CD4-positive, alpha-beta T cell treated with Interleukin-15 for 1 hour (primary cell): Measurements from ENCODE around the gene PIN4.
A peak's percentile ranks its signal among the peaks of the same experiment; 100 is the strongest.
"Not testable (repeated sequence)": the region's sequence is repeated elsewhere in the genome, so short reads cannot be mapped to it uniquely, and the experiment has no call there.

Source experiments
- DNase-seq: peaks from one replicate; pipeline ENCODE4 v3.0.0-alpha.2; 2020

The PIN4 gene

DNA sequence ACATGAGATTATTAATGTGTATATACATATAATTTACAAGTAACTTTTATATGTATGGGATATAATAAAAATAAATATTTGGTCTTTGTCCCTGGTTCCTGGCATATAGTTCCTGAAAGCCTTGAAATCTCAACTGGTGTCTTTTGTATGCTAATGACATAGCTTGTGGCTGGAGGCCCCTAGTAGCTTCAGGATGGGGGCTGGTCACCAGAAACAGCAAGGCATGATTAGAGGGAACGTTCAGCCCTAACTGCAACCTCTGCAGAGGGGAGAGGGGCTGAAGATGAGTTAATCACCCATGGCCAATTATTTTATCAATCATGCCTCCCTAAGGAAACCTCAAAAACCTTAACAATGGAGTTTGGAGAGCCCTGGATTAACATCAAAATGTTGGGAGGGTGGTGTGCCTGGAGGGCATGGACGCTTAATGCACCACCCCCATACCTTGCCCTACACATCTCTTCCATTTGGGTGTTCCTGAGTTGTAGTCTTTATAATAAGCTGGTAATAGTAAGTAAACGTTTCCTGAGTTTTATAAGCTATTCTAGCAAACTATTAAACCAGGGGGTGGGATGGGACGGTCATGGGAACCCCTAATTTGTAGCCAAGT is 21.3 kb downstream of the PIN4 start:
- DNase-seq: no peak

DNA sequence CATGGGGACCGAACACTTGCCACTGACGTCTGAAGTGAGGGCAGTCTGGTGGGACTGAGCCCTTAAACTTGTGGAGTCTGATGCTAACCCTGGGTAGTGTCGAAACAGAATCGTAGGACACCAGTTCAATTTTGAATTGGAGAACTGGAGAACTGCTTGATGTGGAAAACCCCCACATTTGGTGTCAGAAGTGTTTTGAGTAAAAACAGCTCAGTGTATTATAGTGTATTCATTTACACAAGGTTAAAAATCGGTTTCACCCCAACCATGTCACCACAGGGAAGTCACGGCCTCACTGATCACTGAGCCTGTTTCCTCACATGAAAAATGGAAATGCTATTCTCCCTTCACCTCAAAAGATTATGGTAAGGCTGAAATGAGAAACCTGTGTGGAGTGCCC is 21.9 kb downstream of the PIN4 start:
- DNase-seq: no peak

DNA sequence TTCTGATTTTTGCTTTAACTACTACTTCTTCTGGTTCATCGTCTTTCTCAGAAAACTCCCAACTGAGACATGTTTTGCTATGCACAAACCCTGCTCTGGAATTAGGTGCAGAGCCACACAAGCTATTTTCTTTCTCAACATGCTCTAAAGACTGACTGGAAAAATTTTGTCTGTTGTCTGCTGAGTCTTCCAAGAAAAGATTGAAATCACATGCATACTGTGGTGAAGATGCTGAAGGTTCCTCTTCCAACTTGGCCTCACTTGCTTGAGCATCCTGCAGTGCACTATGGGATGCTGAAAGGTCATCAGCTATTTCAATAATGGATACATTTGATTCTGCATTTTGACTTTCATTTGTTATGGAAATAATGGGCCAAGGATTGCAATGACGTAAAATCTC is 24.1 kb downstream of the PIN4 start:
- DNase-seq: no peak

DNA sequence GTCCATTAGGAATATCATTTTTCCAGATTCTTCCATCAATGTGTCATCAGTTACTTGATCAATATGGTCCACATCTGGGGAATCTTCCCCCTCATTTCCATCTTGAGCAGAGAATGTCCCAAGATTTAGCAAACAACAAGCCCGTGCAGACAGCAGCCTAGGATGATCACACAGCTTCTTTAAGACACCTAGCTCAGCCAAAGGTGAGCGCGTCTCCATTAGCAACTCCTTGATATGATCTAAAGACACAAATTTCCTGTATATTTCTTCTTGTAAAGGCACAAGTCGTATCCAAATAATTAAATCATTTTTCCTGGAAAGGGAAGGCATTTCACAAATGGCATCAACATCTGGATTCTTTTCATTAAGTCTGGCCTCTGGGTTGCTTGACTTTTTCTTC is 25.8 kb downstream of the PIN4 start:
- no peak for DNase-seq

DNA sequence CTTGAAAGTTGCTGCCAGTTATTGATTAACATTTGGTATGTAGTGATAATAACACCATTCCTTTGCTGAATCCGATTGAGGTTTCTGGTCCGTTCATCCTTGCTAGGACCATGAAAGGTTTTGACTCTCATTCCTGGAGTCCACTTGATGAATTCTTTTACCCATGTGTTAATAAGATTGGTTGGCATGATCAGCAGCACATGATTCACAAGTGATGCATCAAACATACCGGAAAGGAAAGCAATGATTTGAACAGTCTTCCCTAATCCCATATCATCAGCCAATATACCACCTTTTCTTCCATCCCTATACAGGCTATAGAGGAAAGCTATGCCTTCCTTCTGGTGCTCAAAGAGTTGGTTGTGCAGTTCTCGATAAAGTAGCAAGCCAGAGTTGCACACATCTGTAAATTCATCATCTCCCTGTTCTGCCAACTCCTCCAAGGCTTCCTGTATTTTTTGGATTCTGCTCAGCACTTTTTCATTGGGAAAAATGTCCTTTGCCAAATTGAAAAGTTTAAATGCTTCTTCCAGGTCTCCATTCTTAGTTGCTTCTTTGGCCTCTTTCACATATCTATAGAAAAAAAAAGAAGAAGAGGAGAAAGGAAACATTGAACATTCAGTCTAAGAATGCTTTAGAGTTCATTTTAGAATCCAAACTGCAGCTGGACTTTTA is 26.7 kb downstream of the PIN4 start:
- DNase-seq: no peak

DNA sequence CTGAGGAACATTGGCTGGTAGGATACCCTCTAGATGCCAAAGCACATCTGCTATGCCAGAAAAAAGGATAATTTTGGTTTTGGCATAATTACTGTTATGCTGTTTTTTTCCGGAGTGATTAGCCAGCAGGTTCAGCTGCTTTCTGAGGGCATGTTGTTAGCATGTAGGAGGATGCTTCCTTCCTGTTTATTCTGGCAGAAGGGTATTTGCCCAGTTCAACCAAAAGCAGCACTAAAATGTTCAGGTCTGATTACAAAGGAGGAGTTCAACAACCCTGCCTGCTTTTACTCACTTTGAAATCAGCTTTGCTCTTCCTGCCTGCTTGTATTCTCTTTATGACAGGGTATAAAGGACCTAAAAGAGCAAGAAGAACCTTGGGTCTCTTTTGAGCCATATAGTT is 35.4 kb downstream of the PIN4 start:
- no peak for DNase-seq

DNA sequence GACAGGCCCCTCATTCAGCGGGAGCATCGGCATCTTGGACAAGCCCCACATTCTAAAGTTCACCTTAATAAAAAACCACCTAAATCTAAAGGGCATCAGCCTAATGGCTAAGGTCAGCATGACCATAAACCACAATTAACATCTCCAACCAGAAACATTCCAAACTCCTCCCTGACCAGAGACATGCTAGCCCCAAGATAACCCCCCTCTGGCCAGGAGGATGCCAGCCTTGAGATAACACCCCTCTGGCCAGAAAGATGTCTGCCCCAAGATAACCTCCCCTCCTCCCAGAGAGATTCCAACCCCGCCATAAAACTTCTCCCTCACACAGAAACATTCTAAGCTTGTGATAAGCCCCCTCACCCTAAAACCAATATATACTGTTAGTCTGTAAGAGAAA is 38.8 kb downstream of the PIN4 start:
- DNase-seq: not testable (repeated sequence)

DNA sequence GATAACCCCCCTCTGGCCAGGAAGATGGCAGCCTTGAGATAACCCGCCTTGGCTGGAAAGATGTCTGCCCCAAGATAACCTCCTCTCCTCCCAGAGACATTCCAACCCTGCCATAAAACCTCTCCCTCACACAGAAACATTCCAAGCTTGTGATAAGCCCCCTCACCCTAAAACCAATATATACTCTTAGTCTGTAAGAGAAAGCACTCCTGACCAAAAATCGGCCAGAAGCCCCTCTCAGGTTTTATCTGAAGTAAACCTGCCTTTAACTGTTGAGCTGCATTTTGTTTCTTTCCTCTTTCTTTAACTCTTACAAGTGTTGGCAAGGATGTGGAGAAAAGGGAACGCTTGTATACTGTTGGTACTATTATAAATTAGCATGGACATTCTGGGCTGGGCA is 48.7 kb downstream of the PIN4 start:
- DNase-seq: no peak

DNA sequence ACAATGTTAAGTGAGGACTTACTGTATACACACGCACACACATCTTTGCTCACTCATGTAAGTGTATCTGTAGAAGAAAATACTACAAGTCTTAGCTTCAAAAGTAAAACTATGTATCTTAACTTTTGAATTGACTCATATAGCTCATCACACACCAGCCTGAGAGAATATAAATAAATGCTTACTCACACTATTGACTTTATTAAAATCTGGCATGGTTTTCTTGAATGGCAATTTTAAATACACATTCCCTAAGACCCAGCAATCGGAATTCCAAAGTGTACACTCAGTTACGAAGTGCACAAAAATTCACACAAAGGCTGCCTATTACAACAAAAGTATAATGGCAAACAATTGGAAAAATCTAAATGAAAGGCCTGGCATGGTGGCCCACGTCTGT is 55.3 kb downstream of the PIN4 start:
- DNase-seq: no peak

DNA sequence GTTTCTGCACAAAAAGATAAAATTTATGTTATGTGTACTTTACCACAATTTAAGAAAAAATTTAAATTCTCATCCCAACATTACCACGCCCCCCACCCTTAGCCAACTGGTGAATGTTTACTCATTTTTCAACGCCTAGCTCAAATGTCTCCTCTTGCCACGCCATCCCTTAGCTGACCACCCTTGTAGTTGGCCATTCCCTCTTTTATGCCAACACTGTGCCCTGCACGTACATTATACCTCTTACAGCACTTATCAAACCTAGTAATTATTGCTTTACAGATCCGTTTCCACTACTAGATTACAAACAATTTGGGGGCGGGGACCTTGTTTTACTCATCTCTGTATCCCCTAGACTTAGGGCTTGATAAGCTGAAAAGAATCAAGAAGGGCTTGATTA is 56.6 kb downstream of the PIN4 start:
- DNase-seq: no peak

DNA sequence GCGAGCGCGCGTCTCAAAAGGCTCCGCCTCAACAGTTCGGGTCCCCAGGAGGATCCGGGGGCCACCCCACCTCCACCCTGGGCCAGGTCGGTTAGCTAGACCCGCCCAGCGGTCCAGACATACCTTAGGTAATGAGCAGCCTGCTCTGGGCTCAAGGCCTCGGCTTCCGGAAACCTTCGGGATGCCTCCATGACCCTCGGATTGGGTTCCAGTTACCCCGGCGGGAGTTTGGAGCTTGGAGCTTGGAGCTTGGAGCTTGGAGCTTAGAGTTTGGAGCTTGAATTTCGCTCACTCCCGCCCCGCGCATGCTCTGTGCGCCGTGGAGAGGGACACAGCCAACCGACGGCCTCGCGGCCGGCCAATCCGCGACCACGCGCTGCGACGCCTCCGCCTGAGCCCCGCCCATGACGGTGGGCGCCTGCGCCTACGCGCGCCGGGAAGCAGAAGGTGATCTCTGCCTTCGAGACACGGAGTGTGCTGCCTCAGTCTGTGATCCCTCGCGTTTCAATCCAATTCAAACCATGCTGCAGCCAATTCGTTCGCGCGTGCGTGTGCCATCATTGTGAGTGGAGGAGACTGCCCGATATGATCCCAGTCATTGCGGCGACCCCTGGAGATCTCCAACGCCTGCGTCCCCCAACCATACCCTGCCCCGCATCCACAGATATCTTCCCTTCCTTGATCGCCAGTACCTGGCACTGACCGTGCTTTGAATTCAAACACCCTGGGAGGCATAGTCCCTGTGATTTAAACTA is 57.3 kb downstream of the PIN4 start, which contains the start of gene ERCC6L:
Gene ERCC6L, minus strand, starts transcription at position 307 of the 755 bp plus-strand sequence. Its CDS starts 116 bp downstream, at position 191.
- DNase-seq: peak; percentile 90

DNA sequence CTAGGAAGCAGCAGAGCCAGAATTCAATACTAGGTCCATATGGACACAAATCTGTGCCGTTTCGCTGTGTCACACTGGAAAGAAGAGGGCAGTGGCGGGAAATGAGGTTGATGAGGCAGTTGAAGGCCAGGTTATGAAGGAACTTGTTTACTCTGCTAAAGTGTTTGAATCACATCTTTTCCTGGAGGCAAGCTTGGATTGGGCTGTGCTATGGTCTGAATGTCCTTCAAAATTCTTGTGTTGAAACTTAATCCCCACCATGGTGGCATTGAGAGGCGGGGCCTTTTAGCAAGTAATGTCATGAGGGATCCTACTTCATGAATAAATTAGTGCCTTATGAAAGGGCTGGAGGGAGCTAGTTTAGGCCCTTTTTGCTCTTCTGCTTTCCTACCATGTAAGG is 59.4 kb downstream of the PIN4 start:
- DNase-seq: no peak

DNA sequence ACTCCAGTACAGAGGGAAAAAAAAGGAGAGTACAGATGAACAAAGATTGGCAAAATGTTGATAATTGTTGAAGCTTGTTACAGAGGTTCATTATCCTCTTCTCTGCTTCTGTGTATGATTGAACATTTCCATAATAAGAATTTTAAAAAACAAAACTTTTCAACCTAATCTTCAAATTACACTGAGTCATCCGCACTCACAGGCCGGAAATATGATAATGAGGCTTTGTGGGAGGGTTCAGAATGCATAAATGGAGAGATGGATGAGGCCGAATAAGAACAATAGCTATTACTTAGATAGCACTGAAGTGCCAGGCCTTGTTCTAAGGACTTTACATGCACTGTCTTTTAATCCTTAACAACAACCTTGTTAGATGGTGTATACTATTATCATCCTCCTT is 61.9 kb downstream of the PIN4 start:
- DNase-seq: no peak

DNA sequence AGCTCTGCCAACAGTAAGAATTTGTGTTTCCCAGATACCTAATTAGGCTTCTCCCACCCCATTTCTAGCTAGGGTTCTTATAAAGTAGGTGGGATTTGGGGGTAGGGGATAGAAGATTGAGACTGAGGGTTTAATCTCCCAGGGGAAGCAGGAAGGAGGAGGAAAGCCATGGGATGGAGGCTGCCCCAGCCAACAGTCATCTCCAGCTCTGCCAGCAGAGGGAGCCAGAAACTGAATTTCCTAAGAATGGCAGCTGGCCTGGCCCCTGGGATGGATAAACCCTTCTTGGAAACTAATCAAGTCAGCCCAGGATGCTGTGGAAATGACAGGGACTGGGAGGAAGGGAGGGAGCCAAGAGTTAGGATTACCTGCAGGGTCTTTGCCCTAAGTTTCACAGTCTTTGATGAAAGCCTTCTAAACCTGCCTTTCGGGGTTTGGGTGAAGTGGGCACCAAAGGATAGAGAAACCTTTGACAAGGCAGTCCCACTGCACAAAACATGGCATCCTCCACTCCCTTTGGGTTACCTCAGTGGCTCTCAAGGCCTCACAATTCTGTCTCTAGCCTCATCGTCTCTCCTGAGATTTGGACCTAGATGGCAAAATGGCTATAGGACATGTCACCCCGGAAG is 64.0 kb downstream of the PIN4 start:
- no peak for DNase-seq

DNA sequence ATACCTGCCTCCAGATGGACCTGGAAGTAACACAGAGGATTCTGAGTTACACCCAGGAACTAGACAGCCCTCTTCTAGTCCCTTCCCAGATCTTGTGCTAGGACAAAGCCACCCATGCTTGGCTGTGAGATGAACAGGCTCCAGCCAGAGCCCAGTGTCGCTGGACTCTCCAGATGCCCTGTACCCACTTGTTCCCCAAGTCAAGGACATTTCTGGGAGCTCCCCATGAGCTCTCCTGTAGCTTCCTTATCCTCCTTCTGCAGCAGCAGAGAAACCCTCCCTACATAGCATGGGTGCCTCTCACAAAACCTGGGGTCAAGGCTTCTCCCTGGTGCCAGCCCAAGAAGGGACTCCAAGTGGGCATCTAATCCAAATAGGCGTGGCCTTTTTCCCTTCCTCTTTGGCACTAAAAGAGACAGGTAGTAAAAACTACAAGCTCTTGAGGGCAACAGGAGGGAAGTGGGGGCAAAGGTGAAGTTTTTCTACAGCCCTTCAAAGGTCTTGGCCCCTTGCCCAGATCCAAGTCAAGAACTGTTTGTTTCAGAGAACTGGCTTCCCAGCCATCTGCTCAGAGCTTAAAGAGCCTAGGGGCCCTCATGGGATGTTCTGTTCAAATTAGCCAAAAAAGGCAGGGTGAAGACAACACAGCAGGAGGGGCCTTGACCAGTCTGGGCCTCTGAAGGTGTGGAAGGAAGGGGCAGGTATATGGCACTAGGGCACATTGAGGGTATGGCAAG is 65.8 kb downstream of the PIN4 start:
- no peak for DNase-seq
